EH (cell line): ENCODE measurements around the gene DNAJC28.
"Not testable (repeated sequence)": the region's sequence is repeated elsewhere in the genome, so short reads cannot be mapped to it uniquely, and the experiment has no call there.

Experiments
- DNase-seq: peaks from one replicate; pipeline ENCODE4 v3.0.0-alpha.2; 2015; ENCODE audit warnings: low read depth

Gene DNAJC28

GRCh38 chr21:33491373-33492102 is at the start of gene DNAJC28:
TSS of gene DNAJC28 (minus strand) at chr21:33491716. CDS start at chr21:33489393, 2,323 bp downstream.
- DNase-seq: peak; percentile 92

DNA sequence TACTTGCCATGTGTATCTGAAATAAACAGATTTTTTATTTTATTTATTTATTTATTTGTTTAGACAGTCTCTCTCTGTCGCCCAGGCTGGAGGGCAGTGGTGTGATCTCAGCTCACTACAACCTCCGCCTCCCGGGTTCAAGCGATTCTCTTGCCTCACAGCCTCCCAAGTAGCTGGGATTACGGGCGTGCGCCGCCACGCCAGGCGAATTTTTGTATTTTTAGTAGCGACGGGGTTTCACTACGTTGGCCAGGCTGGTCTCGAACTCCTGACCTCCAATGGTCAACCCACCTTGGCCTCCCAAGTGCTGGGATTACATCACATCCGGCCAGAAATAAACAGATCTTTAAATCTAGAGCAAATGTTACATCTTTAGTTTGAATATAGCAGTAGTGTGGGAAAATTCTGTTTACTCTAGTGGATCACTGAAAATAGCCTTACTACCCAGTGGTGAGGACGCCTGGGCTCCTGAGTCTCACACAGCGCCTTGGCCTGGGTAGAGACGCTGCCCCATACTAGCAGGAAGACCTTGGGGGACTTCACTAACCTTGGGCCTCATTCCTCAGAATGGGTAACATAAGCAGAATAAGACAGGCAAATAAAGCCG is 49.7 kb upstream of the DNAJC28 start:
- peak; percentile 28 for DNase-seq

DNA sequence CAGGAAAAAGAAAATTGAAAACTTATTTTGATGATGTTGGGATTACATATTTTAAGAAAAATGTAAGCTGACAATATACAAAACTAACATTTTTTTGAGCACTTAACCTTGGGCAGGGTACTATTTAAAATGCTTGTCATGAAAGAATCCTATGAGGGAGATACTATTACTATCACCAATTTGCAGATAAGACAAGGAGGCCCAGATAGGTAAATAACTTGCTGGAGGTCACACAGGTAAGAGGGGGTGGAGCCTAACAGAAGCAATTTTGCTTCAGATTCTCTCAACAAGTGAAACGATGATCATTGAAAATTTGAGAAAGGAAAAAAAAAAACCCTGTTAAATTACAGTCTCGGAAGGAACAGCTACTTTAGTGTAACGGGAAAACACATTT is 49.2 kb upstream of the DNAJC28 start:
- DNase-seq: no peak

DNA sequence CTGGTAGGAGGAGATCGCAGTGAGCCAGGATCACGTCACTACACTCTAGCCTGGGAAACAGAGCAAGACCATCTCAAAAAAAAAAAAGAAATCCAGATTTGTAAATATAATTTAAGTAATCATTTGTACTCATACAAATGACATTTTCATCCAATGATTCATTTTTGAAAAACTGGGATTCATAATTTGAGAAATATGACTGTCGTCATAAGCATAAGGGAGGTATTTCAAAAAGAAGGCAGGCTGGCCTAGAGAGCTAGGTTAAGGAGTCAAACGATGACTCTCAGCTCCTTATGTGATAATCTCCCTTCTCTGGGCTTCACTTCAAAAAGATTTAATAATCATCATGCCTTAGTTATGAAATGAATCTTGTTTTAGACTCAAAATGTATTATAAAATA is 48.1 kb upstream of the DNAJC28 start:
- no peak for DNase-seq

- no peak for DNase-seq
Measured at GRCh38 chr21:33537212-33537611, 45.7 kb upstream of the DNAJC28 start.

DNA sequence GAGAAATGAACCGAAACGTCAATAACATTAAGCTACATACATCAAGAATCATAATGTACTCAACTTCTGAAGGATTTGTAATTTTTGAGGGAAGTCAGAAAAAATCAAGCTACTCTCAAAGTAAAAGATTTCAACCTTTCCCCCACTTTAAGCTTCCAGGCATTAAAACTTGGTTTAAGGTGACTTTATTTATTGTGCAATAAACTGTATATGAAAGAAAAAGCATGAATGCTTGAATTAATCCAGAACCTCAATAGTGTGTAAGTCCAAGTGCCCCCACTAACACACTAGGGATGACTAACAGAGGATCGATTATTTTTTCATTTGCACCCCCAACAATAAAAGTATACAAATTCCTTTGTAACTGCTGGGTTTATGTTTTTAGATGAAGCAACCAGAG is 39.5 kb upstream of the DNAJC28 start:
- no peak for DNase-seq

DNA sequence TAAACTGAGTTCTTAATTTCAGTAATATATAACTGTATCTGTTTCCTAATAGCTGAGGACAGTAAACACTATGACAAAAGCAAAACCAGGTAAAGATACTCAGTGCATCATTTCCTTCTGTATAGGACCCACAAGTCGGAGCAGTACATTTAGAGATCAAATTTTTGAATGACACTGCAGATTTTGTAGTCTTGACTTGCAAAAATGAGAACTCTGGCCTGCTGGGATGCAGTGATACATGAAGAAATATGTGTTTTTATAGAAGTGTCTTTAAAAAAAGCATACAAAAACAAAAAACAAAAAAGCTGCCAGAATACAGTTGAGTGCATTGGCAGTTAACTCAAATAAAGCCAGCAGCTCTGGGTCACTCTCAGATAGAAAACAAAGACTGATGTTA is 31.4 kb upstream of the DNAJC28 start:
- DNase-seq: no peak

DNA sequence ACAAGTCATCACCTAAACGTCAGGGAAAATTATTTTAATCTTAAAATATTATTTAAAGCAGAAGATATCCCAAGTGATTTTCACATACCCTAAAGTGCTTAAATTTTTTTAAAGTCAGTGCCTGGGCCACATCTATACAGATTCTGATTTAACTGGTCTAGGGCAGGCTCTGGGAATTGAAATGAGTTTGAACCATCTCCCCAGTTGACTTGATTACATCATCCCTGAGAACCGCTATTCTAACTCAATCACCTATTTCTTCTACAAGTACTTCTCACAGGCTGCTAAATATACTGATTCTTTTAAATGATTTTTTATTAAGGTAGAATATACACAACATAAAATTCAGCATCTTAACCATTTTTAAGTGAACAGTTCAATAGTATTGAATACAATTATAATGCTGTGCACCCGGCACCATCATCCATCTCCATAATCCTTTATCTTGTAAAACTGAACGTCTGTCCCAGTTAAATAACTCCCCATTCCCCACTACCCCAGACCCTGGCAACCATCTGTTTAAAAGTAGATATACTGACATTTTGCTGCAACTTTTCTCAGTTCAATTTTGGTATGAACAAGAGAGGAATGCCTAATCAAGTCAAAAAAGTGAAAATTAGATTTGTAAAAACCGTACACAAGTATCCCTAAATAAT is 30.9 kb upstream of the DNAJC28 start:
- no peak for DNase-seq

DNA sequence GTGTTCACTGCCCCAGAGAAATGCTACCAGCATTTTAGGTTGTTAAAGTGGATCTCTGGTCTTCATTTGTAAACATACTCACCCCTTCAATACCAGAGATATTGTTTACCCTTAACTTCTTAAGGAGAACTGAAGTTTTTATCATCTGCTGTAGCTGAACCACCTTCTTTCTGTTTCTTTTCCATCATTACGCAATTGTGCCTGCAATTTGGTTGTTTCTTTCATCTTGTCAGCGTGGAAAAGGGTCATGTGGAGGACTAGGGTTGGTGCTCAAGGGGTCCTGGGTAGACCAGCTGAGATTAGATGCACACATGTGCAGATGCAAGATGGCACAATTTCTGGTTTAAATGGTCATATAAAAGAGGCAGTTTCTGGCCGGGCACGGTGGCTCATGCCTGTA is 27.4 kb upstream of the DNAJC28 start:
- no peak for DNase-seq

GRCh38 chr21:33514229-33514628 is 22.7 kb upstream of the DNAJC28 start:
- DNase-seq: peak; percentile 34

- DNase-seq: no peak
Measured at GRCh38 chr21:33512481-33512880, 21.0 kb upstream of the DNAJC28 start.

DNA sequence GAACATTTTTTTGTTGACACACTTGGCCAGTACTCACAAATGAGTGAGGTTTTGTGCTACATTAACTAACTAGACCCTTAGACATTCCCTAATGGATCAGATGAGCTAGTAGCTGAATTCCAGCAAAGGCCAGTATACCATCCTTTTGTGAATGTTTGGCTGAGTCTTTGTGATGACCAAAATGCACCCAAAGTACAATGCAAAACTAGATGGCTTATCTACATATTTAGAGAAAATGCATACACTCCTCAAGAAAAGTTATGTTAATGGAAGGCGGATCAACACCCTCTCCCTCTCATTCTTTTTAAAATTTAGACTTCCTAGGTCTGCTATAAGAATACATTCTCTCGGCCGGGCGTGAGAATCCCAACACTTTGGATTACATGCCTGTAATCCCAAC is 20.1 kb upstream of the DNAJC28 start:
- no peak for DNase-seq

DNA sequence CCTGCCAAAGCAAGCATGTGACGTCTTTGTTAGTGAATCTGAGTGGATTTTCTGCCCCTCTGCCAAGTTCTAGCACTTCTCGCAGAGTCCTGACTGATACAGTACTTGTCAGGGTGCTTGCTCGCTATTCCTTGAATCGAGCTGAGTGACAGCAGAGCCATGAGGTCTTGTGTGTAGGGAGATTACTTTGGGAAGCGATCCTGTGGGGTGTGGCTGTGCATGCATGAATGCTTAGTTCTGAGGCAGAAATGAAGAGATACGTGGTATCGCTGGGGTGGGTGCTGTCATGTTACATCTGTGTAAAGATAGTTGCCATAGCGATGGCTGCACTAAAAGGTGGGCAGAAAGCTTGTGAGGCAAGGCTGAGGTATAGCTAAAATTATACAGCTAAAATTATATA is 19.3 kb upstream of the DNAJC28 start:
- no peak for DNase-seq

DNA sequence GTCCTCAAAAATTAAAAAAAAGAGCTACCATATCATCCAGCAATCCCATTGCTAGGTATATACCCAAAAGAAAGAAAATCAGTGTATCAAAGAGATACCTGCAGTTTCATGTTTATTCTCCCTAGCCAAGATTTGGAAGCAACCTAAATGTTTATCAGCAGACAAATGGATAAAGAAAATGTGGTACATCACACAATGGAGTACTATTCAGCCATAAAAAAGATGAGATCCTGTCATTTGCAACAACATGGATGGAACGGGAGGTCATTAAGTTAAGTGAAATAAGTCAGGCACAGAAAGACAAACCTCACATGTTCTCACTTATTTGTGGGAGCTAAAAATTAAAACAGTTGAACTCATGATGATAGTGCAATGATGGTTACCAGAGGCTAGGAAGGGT is 15.5 kb upstream of the DNAJC28 start:
- not testable (repeated sequence) for DNase-seq

- no peak for DNase-seq
Measured at GRCh38 chr21:33505833-33506232, 14.3 kb upstream of the DNAJC28 start.

- no peak for DNase-seq
Measured at GRCh38 chr21:33496345-33496744, 4.8 kb upstream of the DNAJC28 start.

GRCh38 chr21:33495743-33496142 is 4.2 kb upstream of the DNAJC28 start:
- no peak for DNase-seq

DNA sequence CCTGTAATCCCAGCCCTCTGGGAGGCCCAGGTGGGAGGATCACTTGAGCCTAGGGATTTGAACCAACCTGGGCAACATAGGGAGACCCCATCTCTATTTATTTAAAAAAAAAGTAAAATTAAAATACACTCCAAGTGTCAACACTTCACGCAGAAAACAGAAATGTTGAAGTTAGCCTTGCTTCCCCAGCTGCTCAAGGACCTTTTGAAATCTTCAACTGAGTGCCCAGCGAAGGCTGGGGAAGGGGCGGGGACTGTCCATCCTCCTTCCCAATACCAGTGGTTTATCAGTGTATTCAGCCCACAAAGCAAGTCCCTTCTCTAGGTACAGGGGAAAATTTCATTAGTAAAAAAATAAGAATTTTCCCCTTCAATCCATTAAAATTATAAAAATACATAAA is 2.2 kb upstream of the DNAJC28 start:
- no peak for DNase-seq

GRCh38 chr21:33492571-33492970 is 1.1 kb upstream of the DNAJC28 start:
- DNase-seq: peak; percentile 33

GRCh38 chr21:33490991-33491372 is 534 bp downstream of the DNAJC28 start:
- no peak for DNase-seq

GRCh38 chr21:33488936-33489335 is 2.6 kb downstream of the DNAJC28 start:
- DNase-seq: no peak

GRCh38 chr21:33487996-33488395 is 3.5 kb downstream of the DNAJC28 start:
- DNase-seq: no peak

GRCh38 chr21:33481314-33481943 is 10.1 kb downstream of the DNAJC28 start:
- DNase-seq: peak; percentile 33
